RPMI7951 (cell line): ENCODE data around the gene SUMO4. TPM values are rescaled to one million over a fixed set of nuclear protein-coding genes. Genes with fewer than 3 reads are reported as not detected.

Experiments used
- DNase-seq: peaks from one replicate; pipeline ENCODE4 v3.0.0-alpha.2; 2012; ENCODE audit warnings: low read depth
- total RNA-seq: library from RNA; depleted of rRNA; stranded (reverse); fragments of >200 nt; shearing (Covaris generic); gene quantifications from 2 replicates; pipeline ENCODE4 v1.2.3, GENCODE V29; 2014

The SUMO4 gene
- total RNA-seq, 1 experiment from 2014 or later: 0.84 TPM

GRCh38 chr6:149389509-149390297 is 10.4 kb upstream of the SUMO4 start:
- peak; percentile 29 for DNase-seq

- no peak for DNase-seq
Observed at GRCh38 chr6:149392093-149392492, 8.0 kb upstream of the SUMO4 start.

GRCh38 chr6:149392535-149392934 is 7.5 kb upstream of the SUMO4 start:
- DNase-seq: no peak

- no peak for DNase-seq
Observed at GRCh38 chr6:149393002-149393679, 6.9 kb upstream of the SUMO4 start.

- DNase-seq: no peak
Observed at GRCh38 chr6:149395185-149395584, 4.9 kb upstream of the SUMO4 start.

GRCh38 chr6:149397384-149397783 is 2.7 kb upstream of the SUMO4 start:
- DNase-seq: no peak

- no peak for DNase-seq
Observed at GRCh38 chr6:149403534-149403933, 3.5 kb downstream of the SUMO4 start.

GRCh38 chr6:149405823-149406765 is 6.0 kb downstream of the SUMO4 start:
- DNase-seq: no peak

- no peak for DNase-seq
Observed at GRCh38 chr6:149409617-149410016, 9.6 kb downstream of the SUMO4 start.

- no peak for DNase-seq
Observed at GRCh38 chr6:149410557-149410956, 10.5 kb downstream of the SUMO4 start.

GRCh38 chr6:149414009-149414408 is 13.9 kb downstream of the SUMO4 start:
- no peak for DNase-seq

GRCh38 chr6:149414821-149415220 is 14.8 kb downstream of the SUMO4 start:
- DNase-seq: no peak

GRCh38 chr6:149419696-149420404 is 19.8 kb downstream of the SUMO4 start:
- DNase-seq: no peak

GRCh38 chr6:149421132-149421531 is 21.1 kb downstream of the SUMO4 start:
- DNase-seq: no peak

GRCh38 chr6:149422581-149422980 is 22.5 kb downstream of the SUMO4 start:
- DNase-seq: no peak

GRCh38 chr6:149423964-149424440 is 23.9 kb downstream of the SUMO4 start:
- no peak for DNase-seq

- no peak for DNase-seq
Observed at GRCh38 chr6:149425224-149425623, 25.2 kb downstream of the SUMO4 start.

GRCh38 chr6:149425754-149426153 is 25.7 kb downstream of the SUMO4 start:
- no peak for DNase-seq

GRCh38 chr6:149428606-149429005 is 28.5 kb downstream of the SUMO4 start:
- DNase-seq: no peak

GRCh38 chr6:149429427-149430360 is 29.6 kb downstream of the SUMO4 start:
- no peak for DNase-seq
